HepG2 (cell line): ENCODE measurements around the gene SULT2B1. TPM values are rescaled to one million over a fixed set of nuclear protein-coding genes. Genes with fewer than 3 reads are reported as not detected.

ENCODE experiments used
- BHLHE40 ChIP-seq: IDR thresholded peaks from 2 replicates; pipeline ENCODE4 v1.6.1; 2011; ENCODE audit warnings: low read length, improper control_type of control experiment
- FOXK1 ChIP-seq: sonication (generic); formaldehyde crosslinking; IDR thresholded peaks from 2 replicates; pipeline ENCODE4 v1.4.0; 2020; ENCODE audit warnings: low read depth, missing genetic modification reagents, borderline replicate concordance
- HDAC1 ChIP-seq: sonication (generic); formaldehyde crosslinking; IDR thresholded peaks from 2 replicates; pipeline ENCODE4 v1.5.1; 2020; ENCODE audit warnings: mild to moderate bottlenecking, missing genetic modification reagents
- HDAC2 ChIP-seq: sonication (generic); formaldehyde crosslinking; IDR thresholded peaks from 2 replicates; pipeline ENCODE4 v1.4.0; 2020; ENCODE audit warnings: missing genetic modification reagents
- IRF9 ChIP-seq: sonication (generic); formaldehyde crosslinking; IDR thresholded peaks from 2 replicates; pipeline ENCODE4 v1.8.0; 2022; ENCODE audit warnings: missing genetic modification reagents, mild to moderate bottlenecking, borderline replicate concordance
- KLF16 ChIP-seq, 2 experiments: sonication (generic) in 1 of 2; formaldehyde crosslinking in 1 of 2; IDR thresholded peaks; 2 replicates each; pipeline versions ENCODE4 v1.6.1 to v1.8.0; 2016 to 2023; ENCODE audit warnings: missing genetic modification reagents in 2 of 2, missing compliant biosample characterization in 1 of 2
- MAF1 ChIP-seq: sonication (generic); formaldehyde crosslinking; IDR thresholded peaks from 2 replicates; pipeline ENCODE4 v1.5.0; 2020; ENCODE audit warnings: missing genetic modification reagents, borderline replicate concordance
- MXD1 ChIP-seq: sonication (generic); formaldehyde crosslinking; IDR thresholded peaks from 2 replicates; pipeline ENCODE4 v1.4.0; 2020; ENCODE audit warnings: mild to moderate bottlenecking, missing genetic modification reagents
- NR2F6 ChIP-seq, 2 experiments: IDR thresholded peaks; 2 replicates each; pipeline ENCODE4 v1.6.1; 2016; ENCODE audit warnings: antibody characterized with exemption in 1 of 2, mild to moderate bottlenecking in 1 of 2
- PAF1 ChIP-seq: IDR thresholded peaks from 2 replicates; pipeline ENCODE4 v1.6.1; 2016; ENCODE audit warnings: missing genetic modification reagents, missing compliant biosample characterization
- TBX2 ChIP-seq: sonication (generic); formaldehyde crosslinking; IDR thresholded peaks from 2 replicates; pipeline ENCODE4 v1.5.0; 2020; ENCODE audit warnings: missing genetic modification reagents, mild to moderate bottlenecking, borderline replicate concordance
- ZBTB10 ChIP-seq: sonication (generic); formaldehyde crosslinking; IDR thresholded peaks from 2 replicates; pipeline ENCODE4 v1.4.0; 2020; ENCODE audit warnings: missing genetic modification reagents, borderline replicate concordance
- ZNF431 ChIP-seq: sonication (generic); formaldehyde crosslinking; IDR thresholded peaks from 2 replicates; pipeline ENCODE4 v1.9.0; 2022; ENCODE audit warnings: missing genetic modification reagents, low read depth, mild to moderate bottlenecking, borderline replicate concordance
- ZNF530 ChIP-seq: sonication (generic); formaldehyde crosslinking; IDR thresholded peaks from 2 replicates; pipeline ENCODE4 v1.5.0; 2020; ENCODE audit warnings: low read depth, mild to moderate bottlenecking, missing genetic modification reagents
- ZNF567 ChIP-seq: sonication (generic); formaldehyde crosslinking; IDR thresholded peaks from 2 replicates; pipeline ENCODE4 v1.8.1; 2023; ENCODE audit warnings: mild to moderate bottlenecking, missing genetic modification reagents, borderline replicate concordance
- ZNF672 ChIP-seq: sonication (generic); formaldehyde crosslinking; IDR thresholded peaks from 2 replicates; pipeline ENCODE4 v1.8.1; 2022; ENCODE audit warnings: missing genetic modification reagents
- ZNF761 ChIP-seq: sonication (generic); formaldehyde crosslinking; conservative IDR thresholded peaks from 2 replicates; pipeline ENCODE4 v1.4.0; 2020; ENCODE audit warnings: mild to moderate bottlenecking, missing genetic modification reagents
- ZNF768 ChIP-seq: sonication (generic); formaldehyde crosslinking; IDR thresholded peaks from 2 replicates; pipeline ENCODE4 v1.4.0; 2020; ENCODE audit warnings: missing genetic modification reagents
- polyA plus RNA-seq, 8 experiments: library from polyadenylated mRNA; depleted of rRNA in 3 of 8; stranded (reverse) in 7 of 8; unstranded in 1 of 8; fragments of >200 nt; fragmentation: Illumina TruSeq in 4 of 8; extraction: Trizol in 4 of 8; gene quantifications; 2 replicates each; pipeline versions ENCODE4 v1.2.1 to v1.2.3, GENCODE V29; 2011 to 2016; ENCODE audit warnings: low read depth in 4 of 8, missing spikeins in 1 of 8, mixed read lengths in 1 of 8; ENCODE audit not compliant: insufficient read depth in 1 of 8
- total RNA-seq, 5 experiments: library from RNA; depleted of rRNA; stranded (reverse); fragments of >200 nt; fragmentation: Illumina TruSeq; extraction: Trizol; gene quantifications; 2 replicates each; pipeline ENCODE4 v1.2.3, GENCODE V29; 2016; ENCODE audit warnings: low read depth in 1 of 5
- TF ChIP-seq, protein P1 (sequence below): sonication (generic); formaldehyde crosslinking; IDR thresholded peaks from 2 replicates; pipeline ENCODE4 v1.5.1; 2020; ENCODE audit warnings: mild to moderate bottlenecking, missing genetic modification reagents
- TF ChIP-seq, protein P2 (sequence below): IDR thresholded peaks from 2 replicates; pipeline ENCODE4 v1.6.1; 2016; ENCODE audit warnings: control low read depth

SULT2B1 gene
- total and polyA plus RNA-seq, 2 of the 13 experiments (the other 11 are each of a cell fraction or from before 2014, with no cell fraction given): 0.13 TPM; not detected in 1

GRCh38 chr19:48513289-48514122 lies 38.5 kb upstream of the SULT2B1 start (continued):
- TF ChIP-seq ZNF768 (CRISPR knock-in tag): peak; percentile 33; the same call in 1 of the 2 replicates
- TF ChIP-seq, protein P1, sequence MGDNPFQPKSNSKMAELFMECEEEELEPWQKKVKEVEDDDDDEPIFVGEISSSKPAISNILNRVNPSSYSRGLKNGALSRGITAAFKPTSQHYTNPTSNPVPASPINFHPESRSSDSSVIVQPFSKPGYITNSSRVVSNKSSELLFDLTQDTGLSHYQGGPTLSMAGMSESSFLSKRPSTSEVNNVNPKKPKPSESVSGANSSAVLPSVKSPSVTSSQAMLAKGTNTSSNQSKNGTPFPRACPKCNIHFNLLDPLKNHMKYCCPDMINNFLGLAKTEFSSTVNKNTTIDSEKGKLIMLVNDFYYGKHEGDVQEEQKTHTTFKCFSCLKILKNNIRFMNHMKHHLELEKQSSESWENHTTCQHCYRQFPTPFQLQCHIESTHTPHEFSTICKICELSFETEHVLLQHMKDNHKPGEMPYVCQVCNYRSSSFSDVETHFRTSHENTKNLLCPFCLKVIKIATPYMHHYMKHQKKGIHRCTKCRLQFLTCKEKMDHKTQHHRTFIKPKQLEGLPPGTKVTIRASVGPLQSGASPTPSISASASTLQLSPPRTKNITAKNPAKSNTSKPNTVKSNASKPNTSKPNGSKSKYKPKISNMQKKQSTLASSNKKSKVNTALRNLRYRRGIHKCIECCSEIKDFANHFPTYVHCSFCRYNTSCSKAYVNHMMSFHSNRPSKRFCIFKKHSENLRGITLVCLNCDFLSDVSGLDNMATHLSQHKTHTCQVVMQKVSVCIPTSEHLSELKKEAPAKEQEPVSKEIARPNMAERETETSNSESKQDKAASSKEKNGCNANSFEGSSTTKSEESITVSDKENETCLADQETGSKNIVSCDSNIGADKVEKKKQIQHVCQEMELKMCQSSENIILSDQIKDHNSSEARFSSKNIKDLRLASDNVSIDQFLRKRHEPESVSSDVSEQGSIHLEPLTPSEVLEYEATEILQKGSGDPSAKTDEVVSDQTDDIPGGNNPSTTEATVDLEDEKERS: no peak
- TF ChIP-seq ZNF530 (CRISPR knock-in tag): no peak
- TF ChIP-seq ZBTB10 (CRISPR knock-in tag): no peak
- no peak for TF ChIP-seq ZNF672 (CRISPR knock-in tag)
- no peak for TF ChIP-seq MAF1 (CRISPR knock-in tag)
- TF ChIP-seq ZNF431 (CRISPR knock-in tag): no peak
- TF ChIP-seq PAF1 (CRISPR knock-in tag): no peak
- no peak for TF ChIP-seq MXD1
- TF ChIP-seq IRF9 (CRISPR knock-in tag): 0 out of 2 replicates have a peak, but pooled peaks have one; percentile 30
- no peak for TF ChIP-seq BHLHE40
- peak; percentile 41; the same call in 1 of the 2 replicates for TF ChIP-seq HDAC2 (CRISPR knock-in tag)
- TF ChIP-seq ZNF761 (CRISPR knock-in tag): 0 out of 2 replicates have a peak, but pooled peaks have one; percentile 33
- TF ChIP-seq ZNF567 (CRISPR knock-in tag): no peak
- no peak for TF ChIP-seq KLF16 (CRISPR knock-in tag; IDR thresholded peaks at IDR 0.05)
- no peak for TF ChIP-seq TBX2 (CRISPR knock-in tag)
- TF ChIP-seq FOXK1: no peak
- TF ChIP-seq, protein P2, sequence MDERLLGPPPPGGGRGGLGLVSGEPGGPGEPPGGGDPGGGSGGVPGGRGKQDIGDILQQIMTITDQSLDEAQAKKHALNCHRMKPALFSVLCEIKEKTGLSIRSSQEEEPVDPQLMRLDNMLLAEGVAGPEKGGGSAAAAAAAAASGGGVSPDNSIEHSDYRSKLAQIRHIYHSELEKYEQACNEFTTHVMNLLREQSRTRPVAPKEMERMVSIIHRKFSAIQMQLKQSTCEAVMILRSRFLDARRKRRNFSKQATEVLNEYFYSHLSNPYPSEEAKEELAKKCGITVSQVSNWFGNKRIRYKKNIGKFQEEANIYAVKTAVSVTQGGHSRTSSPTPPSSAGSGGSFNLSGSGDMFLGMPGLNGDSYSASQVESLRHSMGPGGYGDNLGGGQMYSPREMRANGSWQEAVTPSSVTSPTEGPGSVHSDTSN (CRISPR knock-in tag): no peak
- TF ChIP-seq NR2F6 (IDR thresholded peaks at IDR 0.05): no peak
- TF ChIP-seq NR2F6 (CRISPR knock-in tag; IDR thresholded peaks at IDR 0.05): 0 out of 2 replicates have a peak, but pooled peaks have one; percentile 9
- TF ChIP-seq HDAC1 (CRISPR knock-in tag): peak; percentile 55; the same call in 1 of the 2 replicates
